ENCODE measurements around the gene GAPVD1. TPM values are rescaled to one million over a fixed set of nuclear protein-coding genes. Genes with fewer than 3 reads are reported as not detected.

Gene GAPVD1
- total and polyA plus RNA-seq, 2 of the 13 experiments (the other 11 are each of a cell fraction or from before 2014, with no cell fraction given) = 11.1 to 33.2 TPM

- intact Hi-C loops (cut with micrococcal nuclease; ENCODE audit: unreplicated experiment) = no loop called here
- Histone ChIP-seq H3K9ac (ENCODE audit: insufficient read depth, low read depth, low read length) (no peak overlapping the region), H3K4me1 (ENCODE audit: insufficient read depth, low read length) (peaks cover 55% of the 10 kb centered on the region), H4K20me1 (ENCODE audit: insufficient read depth, low read length) (no peaks in the 10 kb centered on the region), H3K79me2 (ENCODE audit: insufficient read depth, low read length) (peaks cover 76% of the 10 kb centered on the region), H3K4me2 (ENCODE audit: low read depth, low read length) (no peak overlapping the region), H3K27me3 (ENCODE audit: control insufficient read depth in 1 of 2, insufficient read depth in 2 of 2, low read length in 2 of 2) (no peaks in the 10 kb centered on the region), H3K27ac (ENCODE audit: extremely low read length, insufficient read depth, low read length) (no peak overlapping the region), H3K36me3 (replicated peaks in 1 of 2; ENCODE audit: control insufficient read depth in 1 of 2, insufficient read depth in 2 of 2, low read length in 2 of 2) (peaks cover 0 to 8% of the 10 kb centered on the region in 2 experiments; a peak in 2 of 5 replicates), H3K9me3 (ENCODE audit: low read length) (no peaks in the 10 kb centered on the region), H2AFZ (ENCODE audit: low read length) (no peak overlapping the region), H3K4me3 (replicated peaks in 1 of 3; ENCODE audit: insufficient read depth in 1 of 3, low read depth in 2 of 3, low read length in 3 of 3) (no peak overlapping the region)
- FAIRE-seq (no peak), DNase-seq (ENCODE audit: low spot score) (no peak), ATAC-seq (no peak)
- ChIA-PET CTCF (ENCODE audit: low intra/inter-chr PET ratio, low total read pairs) (no interaction called here), POLR2A (no interaction called here)
- TF ChIP-seq DMTF1 (CRISPR knock-in tag; IDR thresholded peaks at IDR 0.05) (no peak), MBD4 (IDR thresholded peaks at IDR 0.05; ENCODE audit: borderline replicate concordance, low read length) (no peak)
- WGBS (ENCODE audit: low lambda C conversion rate) = 100% methylated on average over 1 of the region's 1 CpG
- in situ Hi-C loops (cut with HindIII; ENCODE audit: extremely low pct_ligation_motif_present, low pct_unique_long_range_greater_than_20kb) = no loop called here
- BruUV-seq (replicated peaks) = no TSS peak
Observed at GRCh38 chr9:125269014-125269397, 7.4 kb downstream of the GAPVD1 start.

GRCh38 chr9:125271081-125271480 lies 9.5 kb downstream of the GAPVD1 start:
- Histone ChIP-seq H3K27ac (ENCODE audit: extremely low read length, insufficient read depth, low read length) (peak overlapping the region; percentile 47), H3K36me3 (replicated peaks in 1 of 2; ENCODE audit: control insufficient read depth in 1 of 2, insufficient read depth in 2 of 2, low read length in 2 of 2) (peaks cover 0 to 8% of the 10 kb centered on the region in 2 experiments; a peak in 2 of 5 replicates), H3K4me3 (replicated peaks in 1 of 3; ENCODE audit: insufficient read depth in 1 of 3, low read depth in 2 of 3, low read length in 3 of 3) (no peak overlapping the region), H3K9me3 (ENCODE audit: low read length) (no peaks in the 10 kb centered on the region), H3K79me2 (ENCODE audit: insufficient read depth, low read length) (peaks cover 75% of the 10 kb centered on the region), H3K4me2 (ENCODE audit: low read depth, low read length) (no peak overlapping the region), H3K27me3 (ENCODE audit: control insufficient read depth in 1 of 2, insufficient read depth in 2 of 2, low read length in 2 of 2) (no peaks in the 10 kb centered on the region), H4K20me1 (ENCODE audit: insufficient read depth, low read length) (no peaks in the 10 kb centered on the region), H3K4me1 (ENCODE audit: insufficient read depth, low read length) (peaks cover 65% of the 10 kb centered on the region), H2AFZ (ENCODE audit: low read length) (no peak overlapping the region), H3K9ac (ENCODE audit: insufficient read depth, low read depth, low read length) (no peak overlapping the region)
- no peak for TF ChIP-seq SKI (IDR thresholded peaks at IDR 0.05; ENCODE audit: partially characterized antibody)
- TF ChIP-seq MEF2D (CRISPR knock-in tag; IDR thresholded peaks at IDR 0.05) = no peak
- TF ChIP-seq ZFP91 (CRISPR knock-in tag; IDR thresholded peaks at IDR 0.05; ENCODE audit: borderline replicate concordance) = no peak
- no peak for TF ChIP-seq FOSL1 (CRISPR knock-in tag; IDR thresholded peaks at IDR 0.05; ENCODE audit: borderline replicate concordance)
- no peak for TF ChIP-seq ZNF234 (CRISPR knock-in tag; conservative IDR thresholded peaks at IDR 0.05)
- no peak for TF ChIP-seq ZNF20 (CRISPR knock-in tag; IDR thresholded peaks at IDR 0.05)
- FAIRE-seq (no peak), ATAC-seq (no peak), DNase-seq (ENCODE audit: low spot score) (no peak)
- 94% methylated on average over 5 of the region's 5 CpGs for WGBS (ENCODE audit: low lambda C conversion rate)
- CTCF ChIA-PET (ENCODE audit: low intra/inter-chr PET ratio, low total read pairs) = no interaction called here
- BruUV-seq (replicated peaks) = no TSS peak
- POLR2A ChIA-PET = no interaction called here
- in situ Hi-C loops (cut with HindIII; ENCODE audit: extremely low pct_ligation_motif_present, low pct_unique_long_range_greater_than_20kb) = no loop called here
- intact Hi-C loops (cut with micrococcal nuclease; ENCODE audit: unreplicated experiment) = no loop called here
